SH-SY5Y (cell line): ENCODE measurements around the gene TMEM117.

Experiments
- GATA2 ChIP-seq: IDR thresholded peaks from 2 replicates; pipeline ENCODE4 v1.6.1; 2011; ENCODE audit warnings: mild to moderate bottlenecking, low read depth, low read length
- GATA3 ChIP-seq: IDR thresholded peaks from 2 replicates; pipeline ENCODE4 v1.6.1; 2011; ENCODE audit warnings: low read depth, mild to moderate bottlenecking, low read length, moderate library complexity

The TMEM117 gene

GRCh38 chr12:44046732-44047417 is 211.0 kb downstream of the TMEM117 start:
- TF ChIP-seq GATA2 (no peak), GATA3 (no peak)

GRCh38 chr12:44052554-44052953 is 216.7 kb downstream of the TMEM117 start:
- no peak for TF ChIP-seq GATA3
- TF ChIP-seq GATA2: no peak

- no peak for TF ChIP-seq GATA3
- no peak for TF ChIP-seq GATA2
Observed at GRCh38 chr12:44053549-44054127, 217.8 kb downstream of the TMEM117 start.

GRCh38 chr12:44054281-44054680 is 218.4 kb downstream of the TMEM117 start:
- no peak for TF ChIP-seq GATA3
- TF ChIP-seq GATA2: no peak

- TF ChIP-seq GATA3 (no peak), GATA2 (no peak)
Observed at GRCh38 chr12:44058366-44058765, 222.5 kb downstream of the TMEM117 start.

GRCh38 chr12:44059476-44059875 is 223.6 kb downstream of the TMEM117 start:
- TF ChIP-seq GATA2 (no peak), GATA3 (no peak)

- no peak for TF ChIP-seq GATA3
- TF ChIP-seq GATA2: no peak
Observed at GRCh38 chr12:44063671-44064070, 227.8 kb downstream of the TMEM117 start.

GRCh38 chr12:44076871-44077270 is 241.0 kb downstream of the TMEM117 start:
- TF ChIP-seq GATA2 (no peak), GATA3 (no peak)

GRCh38 chr12:44077294-44077693 is 241.4 kb downstream of the TMEM117 start:
- TF ChIP-seq GATA3 (no peak), GATA2 (no peak)

GRCh38 chr12:44078273-44078672 is 242.4 kb downstream of the TMEM117 start:
- TF ChIP-seq GATA3: no peak
- no peak for TF ChIP-seq GATA2

GRCh38 chr12:44088647-44089046 is 252.8 kb downstream of the TMEM117 start:
- TF ChIP-seq GATA3 (no peak), GATA2 (no peak)

GRCh38 chr12:44091948-44092606 is 256.2 kb downstream of the TMEM117 start:
- TF ChIP-seq GATA3: no peak
- no peak for TF ChIP-seq GATA2

GRCh38 chr12:44098786-44099185 is 262.9 kb downstream of the TMEM117 start:
- no peak for TF ChIP-seq GATA2
- no peak for TF ChIP-seq GATA3

GRCh38 chr12:44099486-44099885 is 263.6 kb downstream of the TMEM117 start:
- TF ChIP-seq GATA2: no peak
- TF ChIP-seq GATA3: no peak

- no peak for TF ChIP-seq GATA3
- no peak for TF ChIP-seq GATA2
Observed at GRCh38 chr12:44100264-44100663, 264.4 kb downstream of the TMEM117 start.

GRCh38 chr12:44101475-44101874 is 265.6 kb downstream of the TMEM117 start:
- TF ChIP-seq GATA3 (no peak), GATA2 (no peak)
